IMR-90 (cell line): ENCODE results near the gene LDHAL6A. TPM values are rescaled to one million over a fixed set of nuclear protein-coding genes. Genes with fewer than 3 reads are reported as not detected.

Source experiments
- ATAC-seq: fragments of 200-7000 bp; cut with Tn5 transposase; 2 replicates; pipeline ENCODE4 v1.9.1; 2020; ENCODE audit warnings: low read depth, mild to moderate bottlenecking, moderate library complexity
- BruUV-seq: library from RNA; stranded (reverse); fragments of 400-500 nt; replicated peaks from 2 replicates; lab custom pipeline; 2021; lab: Mats Ljungman, UMichigan
- CTCF ChIA-PET: fragments of 300-600 bp; formaldehyde crosslinking; extraction: SDS; loops from one replicate; lab custom pipeline; 2021; ENCODE audit warnings: antibody characterized with exemption; lab: Yijun Ruan, JAX
- POLR2A ChIA-PET: fragments of 300-600 bp; sonication (Branson Sonifier 250); formaldehyde crosslinking; loops from one replicate; lab custom pipeline; 2022; ENCODE audit warnings: antibody characterized with exemption; ENCODE audit not compliant: unreplicated experiment; lab: Charles Lee
- DNase-seq: peaks from one replicate; pipeline ENCODE4 v3.0.0; 2013
- H2AFZ ChIP-seq: replicated peaks from 2 replicates; pipeline ENCODE3; 2013; ENCODE audit warnings: low read length, mild to moderate bottlenecking; ENCODE audit not compliant: poor library complexity
- H2AK5ac ChIP-seq: 2 replicates; pipeline ENCODE4 v1.6.1; 2013; ENCODE audit warnings: low read depth, low read length, inconsistent platforms
- H2AK9ac ChIP-seq: replicated peaks from 2 replicates; pipeline ENCODE3; 2013; ENCODE audit warnings: mild to moderate bottlenecking, low read depth, low read length, moderate library complexity; ENCODE audit not compliant: poor library complexity
- H2BK120ac ChIP-seq: 2 replicates; pipeline ENCODE4 v1.6.1; 2013; ENCODE audit warnings: low read depth, low read length, inconsistent platforms
- H2BK15ac ChIP-seq: 3 replicates; pipeline ENCODE4 v1.6.1; 2013; ENCODE audit warnings: low read depth, low read length, inconsistent platforms
- H2BK20ac ChIP-seq: 2 replicates; pipeline ENCODE4 v1.6.1; 2013; ENCODE audit warnings: low read depth, mild to moderate bottlenecking, inconsistent platforms, low read length, moderate library complexity
- H2BK5ac ChIP-seq: 2 replicates; pipeline ENCODE4 v1.6.1; 2013; ENCODE audit warnings: mild to moderate bottlenecking, low read depth, low read length, inconsistent platforms; ENCODE audit not compliant: poor library complexity, severe bottlenecking
- H3K14ac ChIP-seq: replicated peaks from 2 replicates; pipeline ENCODE4 v1.6.1; 2013; ENCODE audit warnings: low read depth, low read length, inconsistent platforms
- H3K18ac ChIP-seq: 2 replicates; pipeline ENCODE4 v1.6.1; 2013; ENCODE audit warnings: low read depth, low read length, control low read depth
- H3K23ac ChIP-seq: 2 replicates; pipeline ENCODE4 v1.6.1; 2013; ENCODE audit warnings: low read depth, low read length, inconsistent platforms
- H3K27ac ChIP-seq: 2 replicates; pipeline ENCODE4 v1.5.1; 2013; ENCODE audit warnings: mild to moderate bottlenecking, control low read depth, low read length; ENCODE audit not compliant: insufficient read depth
- H3K27me3 ChIP-seq: 2 replicates; pipeline ENCODE4 v1.6.1; 2013; ENCODE audit warnings: low read length; ENCODE audit not compliant: control insufficient read depth, insufficient read depth
- H3K36me3 ChIP-seq: 2 replicates; pipeline ENCODE4 v1.6.1; 2013; ENCODE audit warnings: low read length, mixed read lengths; ENCODE audit not compliant: control insufficient read depth, insufficient read depth
- H3K4ac ChIP-seq: 2 replicates; pipeline ENCODE4 v1.6.1; 2013; ENCODE audit warnings: low read depth, low read length, inconsistent platforms
- H3K4me1 ChIP-seq: 2 replicates; pipeline ENCODE4 v1.6.1; 2013; ENCODE audit warnings: low read length, mixed read lengths; ENCODE audit not compliant: control insufficient read depth, insufficient read depth
- H3K4me2 ChIP-seq: 2 replicates; pipeline ENCODE4 v1.6.1; 2013; ENCODE audit warnings: low read depth, mild to moderate bottlenecking, control low read depth, low read length, moderate library complexity
- H3K4me3 ChIP-seq: 2 replicates; pipeline ENCODE4 v1.5.1; 2013; ENCODE audit warnings: low read depth, mild to moderate bottlenecking, control low read depth, low read length, moderate library complexity; ENCODE audit not compliant: insufficient read depth
- H3K56ac ChIP-seq: 2 replicates; pipeline ENCODE4 v1.6.1; 2013; ENCODE audit warnings: low read length, inconsistent platforms; ENCODE audit not compliant: insufficient read depth; ENCODE audit errors: extremely low read depth
- H3K79me1 ChIP-seq, 2 experiments: 2 replicates each; pipeline ENCODE4 v1.6.1; 2013; ENCODE audit warnings: low read length in 2 of 2, inconsistent platforms in 1 of 2, low read depth in 1 of 2
- H3K9ac ChIP-seq: 2 replicates; pipeline ENCODE4 v1.6.1; 2013; ENCODE audit warnings: low read depth, low read length, control low read depth
- H3K9me1 ChIP-seq: 2 replicates; pipeline ENCODE4 v1.6.1; 2013; ENCODE audit warnings: low read length, inconsistent platforms; ENCODE audit not compliant: insufficient read depth
- H3K9me3 ChIP-seq: 2 replicates; pipeline ENCODE4 v1.6.1; 2013; ENCODE audit warnings: low read length; ENCODE audit not compliant: control insufficient read depth, insufficient read depth
- H4K20me1 ChIP-seq: 2 replicates; pipeline ENCODE4 v1.6.1; 2013; ENCODE audit warnings: low read length, inconsistent platforms; ENCODE audit not compliant: insufficient read depth
- H4K5ac ChIP-seq: 2 replicates; pipeline ENCODE4 v1.6.1; 2013; ENCODE audit warnings: mild to moderate bottlenecking, low read depth, low read length, control low read depth
- H4K8ac ChIP-seq, 2 experiments: 2 replicates each; pipeline ENCODE4 v1.6.1; 2013; ENCODE audit warnings: low read depth in 2 of 2, low read length in 2 of 2, control low read depth in 1 of 2, inconsistent platforms in 1 of 2
- H4K91ac ChIP-seq: 2 replicates; pipeline ENCODE4 v1.6.1; 2013; ENCODE audit warnings: low read depth, low read length, inconsistent platforms; ENCODE audit not compliant: insufficient read depth
- CEBPB ChIP-seq: IDR thresholded peaks from 2 replicates; pipeline ENCODE4 v1.6.1; 2012; ENCODE audit warnings: low read depth, low read length, improper control_type of control experiment
- ELK1 ChIP-seq: fragments of 150-350 bp; IDR thresholded peaks from 2 replicates; pipeline ENCODE4 v1.6.1; 2016; ENCODE audit warnings: low read depth, mild to moderate bottlenecking, low read length, moderate library complexity, borderline replicate concordance
- FOS ChIP-seq: fragments of 150-350 bp; IDR thresholded peaks from 2 replicates; pipeline ENCODE4 v1.6.1; 2016; ENCODE audit warnings: low read depth, low read length
- MAFK ChIP-seq: IDR thresholded peaks from 2 replicates; pipeline ENCODE4 v1.6.1; 2012; ENCODE audit warnings: low read depth, low read length, improper control_type of control experiment
- MAZ ChIP-seq: IDR thresholded peaks from 2 replicates; pipeline ENCODE4 v1.6.1; 2012; ENCODE audit warnings: low read depth, mild to moderate bottlenecking, low read length, improper control_type of control experiment, moderate library complexity, borderline replicate concordance
- MXI1 ChIP-seq: IDR thresholded peaks from 2 replicates; pipeline ENCODE4 v1.6.1; 2012; ENCODE audit warnings: low read depth, mild to moderate bottlenecking, low read length, moderate library complexity, borderline replicate concordance
- NFE2L2 ChIP-seq: fragments of 150-350 bp; IDR thresholded peaks from 2 replicates; pipeline ENCODE4 v1.6.1; 2016; ENCODE audit warnings: low read depth, mild to moderate bottlenecking, low read length
- POLR2A ChIP-seq: IDR thresholded peaks from 2 replicates; pipeline ENCODE4 v1.6.1; 2012; ENCODE audit warnings: mild to moderate bottlenecking, low read depth, low read length
- RAD21 ChIP-seq: IDR thresholded peaks from 2 replicates; pipeline ENCODE4 v1.6.1; 2012; ENCODE audit warnings: low read length, improper control_type of control experiment
- RFX5 ChIP-seq: IDR thresholded peaks from 2 replicates; pipeline ENCODE4 v1.8.0; 2012; ENCODE audit warnings: low read depth, mild to moderate bottlenecking, low read length, moderate library complexity
- SMC3 ChIP-seq: fragments of 150-350 bp; IDR thresholded peaks from 2 replicates; pipeline ENCODE4 v1.6.1; 2016; ENCODE audit warnings: low read depth, mild to moderate bottlenecking, antibody characterized with exemption, low read length, moderate library complexity
- WGBS, 2 experiments: methylation state at CpG; one replicate each; pipeline versions ENCODE4 v1.1.5 to v1.1.7; 2013; ENCODE audit warnings: missing lambda C conversion rate in 2 of 2; ENCODE audit not compliant: insufficient read length in 1 of 2; ENCODE audit errors: extremely low coverage in 2 of 2; 5-methylcytosine and 5-hydroxymethylcytosine counted together
- dilution Hi-C: fragments of 300-500 bp; cut with HindIII; formaldehyde crosslinking; loops from one replicate; pipeline ENCODE4 v1.14.3; 2018; ENCODE audit warnings: low sequenced_read_pairs; ENCODE audit not compliant: unreplicated experiment
- in situ Hi-C: fragments of 300-500 bp; cut with MboI; formaldehyde crosslinking; loops from 3 replicates; pipeline ENCODE4 v1.14.3; 2019; ENCODE audit warnings: low sequenced_read_pairs, inconsistent platforms, mixed read lengths
- intact Hi-C: fragments of 100-400 bp; cut with micrococcal nuclease; formaldehyde crosslinking; loops from 2 replicates; pipeline ENCODE4 v1.10.0; 2022
- polyA plus RNA-seq, 3 experiments: library from polyadenylated mRNA; depleted of rRNA; stranded (reverse); fragments of >200 nt; gene quantifications; 2 replicates each; pipeline ENCODE4 v1.2.3, GENCODE V29; 2012; ENCODE audit warnings: low replicate concordance in 1 of 3
- total RNA-seq: library from RNA; depleted of rRNA; stranded (reverse); fragments of >200 nt; gene quantifications from 2 replicates; pipeline ENCODE4 v1.2.3, GENCODE V29; 2012
- TF ChIP-seq, protein P1 (sequence below): conservative IDR thresholded peaks from 2 replicates; pipeline ENCODE4 v1.5.1; 2012; ENCODE audit warnings: mild to moderate bottlenecking, low read depth, low read length, improper control_type of control experiment

Gene LDHAL6A
- total and polyA plus RNA-seq, 2 of the 4 experiments (the other 2 are of a cell fraction) = not detected

GRCh38 chr11:18479063-18479462 is 23.4 kb downstream of the LDHAL6A start:
- H3K9me3 ChIP-seq = no peaks in the 10 kb centered on the region
- no peak overlapping the region for H4K8ac ChIP-seq
- ATAC-seq = no peak
- intact Hi-C loops (no loop called here), in situ Hi-C loops (no loop called here), dilution Hi-C loops (no loop called here)
- no peak overlapping the region for H2BK5ac ChIP-seq
- no peak overlapping the region for H2BK120ac ChIP-seq
- H3K56ac ChIP-seq = no peak overlapping the region
- H3K18ac ChIP-seq = no peak overlapping the region
- WGBS, 2 experiments = no CpG with 5 or more reads among the region's 4 CpGs
- no peak overlapping the region for H3K27ac ChIP-seq
- H3K79me1 ChIP-seq = peaks cover 0 to 4% of the 10 kb centered on the region in 2 experiments; a peak in 1 of 4 replicates
- ChIA-PET POLR2A (no interaction called here), CTCF (interaction anchor here (1.1 kb wide), 1 partner anchor 10 kb away, joined by 5 read pairs; no protein-coding TSS in a partner anchor)
- H2AFZ ChIP-seq = no peak overlapping the region
- no peak overlapping the region for H3K9ac ChIP-seq
- no peak overlapping the region for H4K5ac ChIP-seq
- no TSS peak for BruUV-seq
- no peaks in the 10 kb centered on the region for H3K27me3 ChIP-seq
- no peaks in the 10 kb centered on the region for H3K4me1 ChIP-seq
- TF ChIP-seq RAD21 (no peak), SMC3 (no peak), MAZ (no peak), CEBPB (no peak), MAFK (no peak), ELK1 (no peak), RFX5 (no peak), MXI1 (no peak), POLR2A (no peak), NFE2L2 (no peak), FOS (no peak)
- TF ChIP-seq, protein P1, sequence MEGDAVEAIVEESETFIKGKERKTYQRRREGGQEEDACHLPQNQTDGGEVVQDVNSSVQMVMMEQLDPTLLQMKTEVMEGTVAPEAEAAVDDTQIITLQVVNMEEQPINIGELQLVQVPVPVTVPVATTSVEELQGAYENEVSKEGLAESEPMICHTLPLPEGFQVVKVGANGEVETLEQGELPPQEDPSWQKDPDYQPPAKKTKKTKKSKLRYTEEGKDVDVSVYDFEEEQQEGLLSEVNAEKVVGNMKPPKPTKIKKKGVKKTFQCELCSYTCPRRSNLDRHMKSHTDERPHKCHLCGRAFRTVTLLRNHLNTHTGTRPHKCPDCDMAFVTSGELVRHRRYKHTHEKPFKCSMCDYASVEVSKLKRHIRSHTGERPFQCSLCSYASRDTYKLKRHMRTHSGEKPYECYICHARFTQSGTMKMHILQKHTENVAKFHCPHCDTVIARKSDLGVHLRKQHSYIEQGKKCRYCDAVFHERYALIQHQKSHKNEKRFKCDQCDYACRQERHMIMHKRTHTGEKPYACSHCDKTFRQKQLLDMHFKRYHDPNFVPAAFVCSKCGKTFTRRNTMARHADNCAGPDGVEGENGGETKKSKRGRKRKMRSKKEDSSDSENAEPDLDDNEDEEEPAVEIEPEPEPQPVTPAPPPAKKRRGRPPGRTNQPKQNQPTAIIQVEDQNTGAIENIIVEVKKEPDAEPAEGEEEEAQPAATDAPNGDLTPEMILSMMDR = no peak
- H3K14ac ChIP-seq = no peak overlapping the region
- H3K4me3 ChIP-seq = no peak overlapping the region
- no peaks in the 10 kb centered on the region for H4K20me1 ChIP-seq
- H2AK9ac ChIP-seq = no peak overlapping the region
- no peak overlapping the region for H3K23ac ChIP-seq
- H3K9me1 ChIP-seq = no peaks in the 10 kb centered on the region
- no peak for DNase-seq
- no peak overlapping the region for H3K4me2 ChIP-seq
- no peak overlapping the region for H4K91ac ChIP-seq
- H2BK15ac ChIP-seq = no peak overlapping the region
- no peak overlapping the region for H2AK5ac ChIP-seq
- H3K4ac ChIP-seq = no peak overlapping the region
- no peak overlapping the region for H2BK20ac ChIP-seq
- peaks cover 36% of the 10 kb centered on the region for H3K36me3 ChIP-seq
